K562 (cell line): Measurements from ENCODE around the gene ZMYM2. TPM values are rescaled to one million over a fixed set of nuclear protein-coding genes. Genes with fewer than 3 reads are reported as not detected.

Source experiments
- ATAC-seq: fragments of 200-7000 bp; cut with Tn5 transposase; 3 replicates; pipeline ENCODE4 v1.9.1; 2020; ENCODE audit warnings: moderate library complexity
- BruUV-seq: library from RNA; stranded (reverse); fragments of 400-500 nt; replicated peaks from 2 replicates; lab custom pipeline; 2021; lab: Mats Ljungman, UMichigan
- CTCF ChIA-PET: fragments of 300-600 bp; formaldehyde crosslinking; extraction: SDS; loops from one replicate; lab custom pipeline; 2021; ENCODE audit warnings: low intra/inter-chr PET ratio; lab: Yijun Ruan, JAX
- POLR2A ChIA-PET: fragments of 300-600, 350-650 bp; sonication (Branson Sonifier 250); formaldehyde crosslinking; extraction: SDS; loops from one replicate; lab custom pipeline; 2021; ENCODE audit warnings: antibody characterized with exemption, inconsistent platforms; lab: Yijun Ruan, JAX
- DNase-seq, 4 experiments: peaks; one replicate each; pipeline versions ENCODE4 v3.0.0 to v3.0.0-alpha.2; 2011 to 2018; ENCODE audit warnings: low spot score in 3 of 4, mixed read lengths in 3 of 4; ENCODE audit errors: extremely low read depth in 1 of 4
- FAIRE-seq: peaks from 2 replicates; lab custom pipeline; 2011; peaks lifted over from hg19 to GRCh38; lab: Jason Lieb, UNC
- H2AFZ ChIP-seq: 2 replicates; pipeline ENCODE4 v1.6.0; 2011; ENCODE audit warnings: low read depth, low read length, control low read depth, inconsistent platforms
- H3K27ac ChIP-seq: fragments of 200-600 bp; 3 replicates; pipeline ENCODE4 v1.8.0; 2011; ENCODE audit warnings: low read depth, mild to moderate bottlenecking, control low read depth, inconsistent platforms, low read length, moderate library complexity, mixed read lengths; ENCODE audit errors: extremely low read depth
- H3K27me3 ChIP-seq, 2 experiments: fragments of 300-600 bp in 1 of 2; 2 replicates in 1 of 2; 3 replicates in 1 of 2; pipeline versions ENCODE4 v1.6.0 to v1.8.0; 2011; ENCODE audit warnings: inconsistent platforms in 2 of 2, low read length in 2 of 2, mild to moderate bottlenecking in 1 of 2, mixed read lengths in 1 of 2, moderate library complexity in 1 of 2; ENCODE audit not compliant: control insufficient read depth in 2 of 2, insufficient read depth in 2 of 2
- H3K36me3 ChIP-seq: fragments of 300-600 bp; 3 replicates; pipeline ENCODE4 v1.8.0; 2011; ENCODE audit warnings: mild to moderate bottlenecking, low read length, inconsistent platforms; ENCODE audit not compliant: control insufficient read depth, insufficient read depth
- H3K4me1 ChIP-seq, 2 experiments: fragments of 200-600 bp in 1 of 2; replicated peaks in 1 of 2; 2 replicates in 1 of 2; 3 replicates in 1 of 2; pipeline versions ENCODE4 v1.5.1 to v1.8.0; 2011; ENCODE audit warnings: inconsistent platforms in 2 of 2, low read length in 2 of 2, mild to moderate bottlenecking in 1 of 2, mixed read lengths in 1 of 2, moderate library complexity in 1 of 2; ENCODE audit not compliant: control insufficient read depth in 2 of 2, insufficient read depth in 2 of 2
- H3K4me2 ChIP-seq: 2 replicates; pipeline ENCODE4 v1.6.1; 2011; ENCODE audit warnings: low read length, control low read depth, inconsistent platforms, mixed read lengths; ENCODE audit not compliant: insufficient read depth
- H3K4me3 ChIP-seq: fragments of 200-600 bp; sonication (generic), shearing (Covaris generic); 2 replicates; pipeline ENCODE4 v1.5.1; 2016; ENCODE audit warnings: control low read depth, inconsistent platforms
- H3K79me2 ChIP-seq: fragments of 200-600 bp; 3 replicates; pipeline ENCODE4 v1.8.0; 2011; ENCODE audit warnings: low read length, inconsistent platforms; ENCODE audit not compliant: control insufficient read depth, insufficient read depth
- H3K9ac ChIP-seq, 2 experiments: 2 replicates each; pipeline versions ENCODE4 v1.6.0 to v1.6.1; 2011; ENCODE audit warnings: low read depth in 2 of 2, low read length in 2 of 2, control low read depth in 1 of 2, inconsistent platforms in 1 of 2, mild to moderate bottlenecking in 1 of 2, mixed read lengths in 1 of 2; ENCODE audit not compliant: insufficient read depth in 1 of 2
- H3K9me1 ChIP-seq: one replicate; pipeline ENCODE4 v1.6.0; 2011; ENCODE audit warnings: inconsistent platforms, mild to moderate bottlenecking, low read length, moderate library complexity; ENCODE audit not compliant: control insufficient read depth, insufficient read depth
- H3K9me3 ChIP-seq: replicated peaks from 2 replicates; pipeline ENCODE4 v1.5.1; 2011; ENCODE audit warnings: low read depth, low read length, inconsistent platforms; ENCODE audit not compliant: control insufficient read depth, insufficient read depth
- H4K20me1 ChIP-seq: replicated peaks from 2 replicates; pipeline ENCODE4 v1.6.1; 2011; ENCODE audit warnings: low read length, inconsistent platforms, mixed read lengths; ENCODE audit not compliant: control insufficient read depth, insufficient read depth
- CBFA2T2 ChIP-seq: fragments of 450-650 bp; conservative IDR thresholded peaks from 2 replicates; pipeline ENCODE4 v1.6.1; 2017; ENCODE audit warnings: mild to moderate bottlenecking
- CCNT2 ChIP-seq: IDR thresholded peaks from 2 replicates; pipeline ENCODE4 v1.6.1; 2011; ENCODE audit warnings: borderline replicate concordance, low read depth, mild to moderate bottlenecking, moderate library complexity, mixed read lengths, low read length; ENCODE audit not compliant: insufficient read length; ENCODE audit errors: extremely low read depth
- HDAC2 ChIP-seq: fragments of 450-650 bp; IDR thresholded peaks from 2 replicates; pipeline ENCODE4 v1.6.1; 2016; ENCODE audit warnings: mild to moderate bottlenecking
- HMGN3 ChIP-seq: IDR thresholded peaks from 2 replicates; pipeline ENCODE4 v1.6.1; 2011; ENCODE audit warnings: borderline replicate concordance, low read depth, mild to moderate bottlenecking, mixed read lengths, low read length; ENCODE audit not compliant: insufficient read length; ENCODE audit errors: extremely low read depth
- RCOR1 ChIP-seq, 2 experiments: IDR thresholded peaks; 2 replicates each; pipeline ENCODE4 v1.6.1; 2012; ENCODE audit warnings: low read depth in 2 of 2, low read length in 2 of 2, borderline replicate concordance in 1 of 2, improper control_type of control experiment in 1 of 2
- RNF2 ChIP-seq: sonication (generic); IDR thresholded peaks from 2 replicates; pipeline ENCODE4 v1.6.1; 2016
- SOX6 ChIP-seq: fragments of 450-650 bp; IDR thresholded peaks from 2 replicates; pipeline ENCODE4 v1.6.1; 2014; ENCODE audit warnings: mild to moderate bottlenecking
- TAF7 ChIP-seq: fragments of 450-650 bp; IDR thresholded peaks from 2 replicates; pipeline ENCODE4 v1.6.1; 2016; ENCODE audit warnings: missing genetic modification characterization, missing compliant biosample characterization
- TRIM28 ChIP-seq: fragments of 450-650 bp; IDR thresholded peaks from 2 replicates; pipeline ENCODE4 v1.6.1; 2017
- ZNF655 ChIP-seq: fragments of 250-450 bp; sonication (Bioruptor Pico); IDR thresholded peaks from 2 replicates; pipeline ENCODE4 v1.5.0; 2021
- WGBS: fragments of 100-300 bp; shearing (Covaris generic); methylation state at CpG from one replicate; pipeline ENCODE4 v1.1.6; 2016; ENCODE audit warnings: low coverage, mixed read lengths; ENCODE audit not compliant: insufficient coverage; ENCODE audit errors: missing lambda C conversion rate; 5-methylcytosine and 5-hydroxymethylcytosine counted together
- in situ Hi-C: fragments of 300-500 bp; cut with MboI; formaldehyde crosslinking; loops from 4 replicates; pipeline ENCODE4 v1.15.0; 2018; ENCODE audit warnings: inconsistent platforms, mixed read lengths
- intact Hi-C: fragments of 100-400 bp; cut with micrococcal nuclease; formaldehyde crosslinking; loops from 2 replicates; pipeline ENCODE4 v1.14.2; 2022
- polyA plus RNA-seq, 8 experiments: library from polyadenylated mRNA; depleted of rRNA in 4 of 8; stranded (reverse) in 5 of 8; unstranded in 3 of 8; fragments of >200 nt; fragmentation: Nextera tagmentation in 2 of 8; fragmentation: Illumina TruSeq in 1 of 8; extraction: Ambion mirVana in 2 of 8; extraction: Trizol in 1 of 8; gene quantifications; 2 replicates each; pipeline versions ENCODE4 v1.2.1 to v1.2.3, GENCODE V29; 2011 to 2014; ENCODE audit warnings: inconsistent platforms in 1 of 8, missing spikeins in 1 of 8
- total RNA-seq, 7 experiments: library from RNA; depleted of rRNA in 6 of 7; stranded (reverse); fragments of >200 nt in 6 of 7; fragmentation: Illumina TruSeq in 2 of 7; extraction: Trizol in 2 of 7; gene quantifications; 2 replicates each; pipeline versions ENCODE4 v1.2.1 to v1.2.3, GENCODE V29; 2011 to 2021; ENCODE audit warnings: low replicate concordance in 1 of 7
- TF ChIP-seq, protein P1 (sequence below): fragments of 150-350 bp; IDR thresholded peaks from 2 replicates; pipeline ENCODE4 v1.6.1; 2014; ENCODE audit warnings: low read depth, mild to moderate bottlenecking, low read length, borderline replicate concordance
- TF ChIP-seq, protein P2 (sequence below): fragments of 250-450 bp; sonication (Bioruptor Pico); IDR thresholded peaks from 2 replicates; pipeline ENCODE4 v1.5.0; 2021; ENCODE audit warnings: mild to moderate bottlenecking, borderline replicate concordance

Gene ZMYM2
- total and polyA plus RNA-seq, 9 of the 15 experiments (the other 6 are each of a cell fraction or from before 2014, with no cell fraction given): 5.0 to 48.8 (median 26.8) TPM

DNA sequence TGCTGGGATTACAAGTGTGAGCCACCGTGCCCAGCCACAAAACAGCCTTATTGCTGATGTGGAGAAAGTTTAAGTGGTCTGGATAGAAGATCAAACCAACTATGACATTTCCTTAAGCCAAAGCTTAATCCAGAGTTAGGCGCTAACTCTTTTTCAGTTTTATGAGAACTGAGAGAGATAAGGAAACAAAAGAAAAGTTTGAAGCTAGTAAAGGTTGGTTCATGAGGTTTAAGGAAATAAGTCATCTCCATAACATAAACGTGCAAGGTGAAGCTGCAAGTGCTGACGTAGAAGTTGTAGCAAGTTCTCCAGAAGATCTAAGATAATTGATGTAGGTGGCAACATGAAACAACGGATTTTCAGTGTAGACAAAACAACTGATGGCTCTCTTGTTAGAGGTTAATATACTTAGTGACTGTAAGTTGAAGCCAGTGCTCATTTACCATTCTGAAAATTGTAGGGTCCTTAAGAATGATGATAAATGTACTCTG is 41.6 kb downstream of the ZMYM2 start (continued):
- TF ChIP-seq SOX6 (no peak), TAF7 (no peak), HMGN3 (no peak), TRIM28 (no peak), RNF2 (no peak)
- TF ChIP-seq, protein P1, sequence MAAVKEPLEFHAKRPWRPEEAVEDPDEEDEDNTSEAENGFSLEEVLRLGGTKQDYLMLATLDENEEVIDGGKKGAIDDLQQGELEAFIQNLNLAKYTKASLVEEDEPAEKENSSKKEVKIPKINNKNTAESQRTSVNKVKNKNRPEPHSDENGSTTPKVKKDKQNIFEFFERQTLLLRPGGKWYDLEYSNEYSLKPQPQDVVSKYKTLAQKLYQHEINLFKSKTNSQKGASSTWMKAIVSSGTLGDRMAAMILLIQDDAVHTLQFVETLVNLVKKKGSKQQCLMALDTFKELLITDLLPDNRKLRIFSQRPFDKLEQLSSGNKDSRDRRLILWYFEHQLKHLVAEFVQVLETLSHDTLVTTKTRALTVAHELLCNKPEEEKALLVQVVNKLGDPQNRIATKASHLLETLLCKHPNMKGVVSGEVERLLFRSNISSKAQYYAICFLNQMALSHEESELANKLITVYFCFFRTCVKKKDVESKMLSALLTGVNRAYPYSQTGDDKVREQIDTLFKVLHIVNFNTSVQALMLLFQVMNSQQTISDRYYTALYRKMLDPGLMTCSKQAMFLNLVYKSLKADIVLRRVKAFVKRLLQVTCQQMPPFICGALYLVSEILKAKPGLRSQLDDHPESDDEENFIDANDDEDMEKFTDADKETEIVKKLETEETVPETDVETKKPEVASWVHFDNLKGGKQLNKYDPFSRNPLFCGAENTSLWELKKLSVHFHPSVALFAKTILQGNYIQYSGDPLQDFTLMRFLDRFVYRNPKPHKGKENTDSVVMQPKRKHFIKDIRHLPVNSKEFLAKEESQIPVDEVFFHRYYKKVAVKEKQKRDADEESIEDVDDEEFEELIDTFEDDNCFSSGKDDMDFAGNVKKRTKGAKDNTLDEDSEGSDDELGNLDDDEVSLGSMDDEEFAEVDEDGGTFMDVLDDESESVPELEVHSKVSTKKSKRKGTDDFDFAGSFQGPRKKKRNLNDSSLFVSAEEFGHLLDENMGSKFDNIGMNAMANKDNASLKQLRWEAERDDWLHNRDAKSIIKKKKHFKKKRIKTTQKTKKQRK: no peak

DNA sequence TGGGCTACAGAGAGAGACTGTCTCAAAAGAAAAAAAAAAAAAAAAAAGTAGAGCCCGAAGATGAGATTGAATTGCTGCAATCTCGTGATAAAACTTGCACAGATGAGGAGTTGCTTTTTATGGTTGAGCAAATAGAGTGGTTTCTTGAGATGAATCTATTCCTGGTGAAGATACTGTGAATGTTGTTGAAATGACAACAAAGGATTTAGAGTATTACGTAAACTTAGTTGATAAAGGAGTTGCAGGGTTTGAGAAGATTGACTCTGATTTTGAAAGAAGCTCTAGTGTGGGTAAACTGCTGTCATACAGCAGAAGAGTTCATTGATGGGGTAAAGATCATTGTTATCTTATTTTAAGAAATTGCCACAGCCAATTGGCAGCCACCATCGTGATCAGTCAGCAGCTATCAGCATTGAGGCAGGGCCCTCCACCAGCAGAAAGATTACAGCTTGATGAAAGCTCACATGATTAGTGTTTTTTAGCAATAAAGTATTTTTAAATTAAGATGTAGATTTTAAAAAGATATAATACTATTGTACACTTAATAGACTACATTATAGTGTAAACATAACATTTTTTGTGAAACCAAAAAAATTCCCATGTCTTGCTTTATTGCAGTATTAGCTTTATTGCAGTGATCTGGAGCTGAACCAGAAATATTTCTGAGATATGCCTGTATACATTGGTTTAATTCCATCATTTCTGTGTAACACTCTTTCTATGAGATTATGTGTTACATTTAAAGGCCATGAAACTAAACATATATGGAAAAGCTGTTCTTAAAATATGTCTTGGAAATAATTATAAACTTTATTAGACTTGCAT is 43.1 kb downstream of the ZMYM2 start:
- Histone ChIP-seq H3K27ac (no peak overlapping the region), H3K27me3 (no peaks in the 10 kb centered on the region), H3K4me3 (no peak overlapping the region), H4K20me1 (no peaks in the 10 kb centered on the region; the same call in 1 of the 2 replicates), H3K9me3 (no peaks in the 10 kb centered on the region), H3K36me3 (peaks cover 34% of the 10 kb centered on the region; the same call in 2 of the 3 replicates), H3K9ac (no peak overlapping the region), H2AFZ (no peak overlapping the region), H3K4me2 (no peak overlapping the region), H3K79me2 (peaks cover 10% of the 10 kb centered on the region; the same call in 2 of the 3 replicates), H3K9me1 (no peaks in the 10 kb centered on the region), H3K4me1 (0 out of 5 replicates have a peak, but pooled peaks cover 0 to 7% of the 10 kb centered on the region in 2 experiments)
- BruUV-seq: no TSS peak
- WGBS: 0% methylated on average over 4 of the region's 4 CpGs
- DNase-seq (no peak), ATAC-seq (no peak), FAIRE-seq (no peak)
- intact Hi-C loops (no loop called here), in situ Hi-C loops (no loop called here)
- POLR2A ChIA-PET: interaction anchor here (0.8 kb wide), 1 partner anchor 74 kb away, joined by 3 read pairs; no protein-coding TSS in a partner anchor
- CTCF ChIA-PET: no interaction called here
- TF ChIP-seq ZNF655 (CRISPR knock-in tag): no peak
- peak; percentile 43; the same call in 1 of the 2 replicates for TF ChIP-seq CBFA2T2
- TF ChIP-seq, protein P2, sequence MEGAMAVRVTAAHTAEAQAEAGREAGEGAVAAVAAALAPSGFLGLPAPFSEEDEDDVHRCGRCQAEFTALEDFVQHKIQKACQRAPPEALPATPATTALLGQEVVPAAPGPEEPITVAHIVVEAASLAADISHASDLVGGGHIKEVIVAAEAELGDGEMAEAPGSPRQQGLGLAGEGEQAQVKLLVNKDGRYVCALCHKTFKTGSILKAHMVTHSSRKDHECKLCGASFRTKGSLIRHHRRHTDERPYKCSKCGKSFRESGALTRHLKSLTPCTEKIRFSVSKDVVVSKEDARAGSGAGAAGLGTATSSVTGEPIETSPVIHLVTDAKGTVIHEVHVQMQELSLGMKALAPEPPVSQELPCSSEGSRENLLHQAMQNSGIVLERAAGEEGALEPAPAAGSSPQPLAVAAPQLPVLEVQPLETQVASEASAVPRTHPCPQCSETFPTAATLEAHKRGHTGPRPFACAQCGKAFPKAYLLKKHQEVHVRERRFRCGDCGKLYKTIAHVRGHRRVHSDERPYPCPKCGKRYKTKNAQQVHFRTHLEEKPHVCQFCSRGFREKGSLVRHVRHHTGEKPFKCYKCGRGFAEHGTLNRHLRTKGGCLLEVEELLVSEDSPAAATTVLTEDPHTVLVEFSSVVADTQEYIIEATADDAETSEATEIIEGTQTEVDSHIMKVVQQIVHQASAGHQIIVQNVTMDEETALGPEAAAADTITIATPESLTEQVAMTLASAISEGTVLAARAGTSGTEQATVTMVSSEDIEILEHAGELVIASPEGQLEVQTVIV (CRISPR knock-in tag): no peak
- TF ChIP-seq RCOR1 (IDR thresholded peaks at IDR 0.05; ENCODE audit: borderline replicate concordance in 1 of 2, low read depth in 2 of 2, low read length in 2 of 2): peak in 1 of 2 experiments; percentile 81; a peak in 2 of 4 replicates
- 0 out of 2 replicates have a peak, but pooled peaks have one; percentile 59 for TF ChIP-seq HDAC2
- no peak for TF ChIP-seq CCNT2
